NCI-H524 (cell line): Measurements from ENCODE around the gene TMEM182.
A peak's percentile ranks its signal among the peaks of the same experiment; 100 is the strongest.

Experiments used
- DNase-seq, 2 experiments: peaks; one replicate each; lab custom pipeline; 2025; lab: John Stamatoyannopoulos, UW

The TMEM182 gene

GRCh38 chr2:102761763-102762162 is at the start of gene TMEM182:
TMEM182 (plus strand) TSS chr2:102762031; CDS start chr2:102762218, 187 bp downstream.
- DNase-seq, result no peak

GRCh38 chr2:102717308-102718018 is 44.4 kb upstream of the TMEM182 start:
- DNase-seq, result no peak

- DNase-seq, result no peak
Measured at GRCh38 chr2:102718387-102719316, 43.2 kb upstream of the TMEM182 start.

GRCh38 chr2:102724016-102724490 is 37.8 kb upstream of the TMEM182 start:
- no peak for DNase-seq

- no peak for DNase-seq
Measured at GRCh38 chr2:102724553-102724952, 37.3 kb upstream of the TMEM182 start.

GRCh38 chr2:102726128-102727087 is 35.4 kb upstream of the TMEM182 start:
- no peak for DNase-seq

- DNase-seq, result peak in 1 of 2 experiments; percentile 34
Measured at GRCh38 chr2:102735416-102736109, 26.3 kb upstream of the TMEM182 start.

- DNase-seq, result peak in 1 of 2 experiments; percentile 31
Measured at GRCh38 chr2:102736110-102736409, 25.8 kb upstream of the TMEM182 start.

GRCh38 chr2:102736410-102737409 is 25.1 kb upstream of the TMEM182 start:
- peak; percentile 12 to 70 for DNase-seq

- no peak for DNase-seq
Measured at GRCh38 chr2:102737431-102737830, 24.4 kb upstream of the TMEM182 start.

GRCh38 chr2:102743259-102743658 is 18.6 kb upstream of the TMEM182 start:
- DNase-seq, result no peak

- DNase-seq, result no peak
Measured at GRCh38 chr2:102748107-102748506, 13.7 kb upstream of the TMEM182 start.

- DNase-seq, result no peak
Measured at GRCh38 chr2:102749938-102750337, 11.9 kb upstream of the TMEM182 start.

GRCh38 chr2:102753563-102754159 is 8.2 kb upstream of the TMEM182 start:
- peak; percentile 31 to 64 for DNase-seq

- no peak for DNase-seq
Measured at GRCh38 chr2:102754456-102755145, 7.2 kb upstream of the TMEM182 start.

GRCh38 chr2:102755284-102755683 is 6.5 kb upstream of the TMEM182 start:
- no peak for DNase-seq

- no peak for DNase-seq
Measured at GRCh38 chr2:102758439-102758838, 3.4 kb upstream of the TMEM182 start.

- DNase-seq, result no peak
Measured at GRCh38 chr2:102764083-102764482, 2.3 kb downstream of the TMEM182 start.

- no peak for DNase-seq
Measured at GRCh38 chr2:102765061-102765460, 3.2 kb downstream of the TMEM182 start.
